ENCODE measurements around the gene RAF1. TPM values are rescaled to one million over a fixed set of nuclear protein-coding genes. Genes with fewer than 3 reads are reported as not detected.
A peak's percentile ranks its signal among the peaks of the same experiment; 100 is the strongest.

RAF1 gene
- total and polyA plus RNA-seq, 2 of the 8 experiments (the other 6 are each of a cell fraction or from before 2014, with no cell fraction given) = 103 to 118 TPM

DNA sequence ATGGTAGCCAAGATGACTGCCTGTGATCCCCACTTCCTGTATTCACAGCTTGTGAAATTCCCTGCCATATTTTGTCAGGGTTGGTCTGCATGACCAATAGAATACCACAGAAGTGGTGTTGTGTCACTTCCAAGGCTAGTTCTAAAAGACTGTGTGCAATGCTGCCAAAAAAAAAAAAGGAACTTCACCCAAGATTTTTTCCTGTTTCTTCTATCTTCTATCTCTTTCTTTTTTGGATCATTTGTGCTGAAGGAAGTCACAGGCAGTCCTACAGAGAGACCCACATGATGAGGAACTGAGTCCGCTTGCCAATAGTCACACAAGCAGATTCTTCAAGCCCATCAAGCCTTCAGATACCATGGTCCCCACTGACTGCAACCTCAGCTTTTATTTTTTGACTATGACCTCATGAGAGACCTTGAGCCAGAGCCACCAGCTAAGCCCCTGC, 18.1 kb upstream of the RAF1 start:
- DNase-seq (ENCODE audit: low read depth in 1 of 2, low spot score in 2 of 2) (no peak), FAIRE-seq (no peak)
- no peak overlapping the region for H3K56ac ChIP-seq (replicated peaks; ENCODE audit: insufficient read length, low read depth, low read length)
- H3K27me3 ChIP-seq (replicated peaks in 1 of 4; ENCODE audit: control insufficient read depth in 3 of 4, extremely low read depth in 1 of 4, insufficient read depth in 3 of 4, low read length in 3 of 4) = no peaks in the 10 kb centered on the region
- no peaks in the 10 kb centered on the region; a peak in 1 of 4 replicates for H3K9me3 ChIP-seq (ENCODE audit: insufficient read depth in 2 of 2, low read depth in 1 of 2, low read length in 1 of 2)
- H4K5ac ChIP-seq (ENCODE audit: insufficient read length, low read depth, low read length) = no peak overlapping the region
- 91% methylated on average over 1 of the region's 1 CpG; no CpG with 5 or more reads in 1 of the 2 experiments for WGBS, 2 experiments (ENCODE audit: extremely low coverage in 1 of 2, insufficient coverage in 1 of 2, insufficient read length in 1 of 2, insufficient replicate concordance in 2 of 2, low coverage in 1 of 2, low lambda C conversion rate in 2 of 2, missing lambda C conversion rate in 1 of 2)
- no peak overlapping the region for H3K27ac ChIP-seq (ENCODE audit: low read depth, low read length)
- H4K8ac ChIP-seq (ENCODE audit: extremely low read depth, insufficient read depth, low read length) = no peak overlapping the region
- no peak overlapping the region for H3K4me3 ChIP-seq (ENCODE audit: extremely low read depth in 1 of 4, insufficient read depth in 2 of 4, low read depth in 3 of 4, low read length in 4 of 4)
- no peaks in the 10 kb centered on the region for H3K79me1 ChIP-seq (ENCODE audit: low read depth, low read length)
- H3K4ac ChIP-seq (replicated peaks; ENCODE audit: insufficient read length, low read depth, low read length) = no peak overlapping the region
- H3K18ac ChIP-seq (ENCODE audit: extremely low read depth, low read length) = no peak overlapping the region
- ChIA-PET POLR2A (ENCODE audit: partially characterized antibody) (interaction anchor here (1.7 kb wide), 1 partner anchor 19 kb away, joined by 7 read pairs; the partner anchor contains the start of gene RAF1), CTCF (ENCODE audit: partially characterized antibody) (interaction anchor here (1.4 to 1.7 kb wide), 2 partner anchors 11 to 38 kb away, joined by 3 to 5 read pairs; no protein-coding TSS in a partner anchor)
- H2AFZ ChIP-seq (ENCODE audit: low read length) = peak overlapping the region; percentile 3; the same call in 1 of the 2 replicates
- H2AK5ac ChIP-seq (ENCODE audit: low read depth, low read length) = no peak overlapping the region
- no peak overlapping the region for H3K23ac ChIP-seq (ENCODE audit: insufficient read length)
- H3K79me2 ChIP-seq (ENCODE audit: control insufficient read depth in 1 of 2, insufficient read depth in 2 of 2, low read length in 2 of 2) = no peaks in the 10 kb centered on the region
- peaks cover 0 to 3% (median 0%) of the 10 kb centered on the region in 4 experiments; a peak in 1 of 7 replicates for H3K4me1 ChIP-seq (replicated peaks in 1 of 4; ENCODE audit: control insufficient read depth in 3 of 4, insufficient read depth in 4 of 4, low read length in 3 of 4)
- H2BK120ac ChIP-seq (replicated peaks; ENCODE audit: low read depth, low read length) = no peak overlapping the region
- H2BK20ac ChIP-seq (ENCODE audit: low read length) = no peak overlapping the region
- no peak overlapping the region for H3K9ac ChIP-seq (replicated peaks in 1 of 4; ENCODE audit: extremely low read depth in 1 of 4, low read depth in 3 of 4, low read length in 3 of 4)
- H4K20me1 ChIP-seq (replicated peaks in 1 of 2; ENCODE audit: control insufficient read depth in 1 of 2, insufficient read depth in 2 of 2, low read length in 2 of 2) = no peaks in the 10 kb centered on the region
- H3K23me2 ChIP-seq (ENCODE audit: low read depth, low read length) = no peaks in the 10 kb centered on the region
- no peak overlapping the region for H4K91ac ChIP-seq (replicated peaks; ENCODE audit: insufficient read length, low read length)
- no peaks in the 10 kb centered on the region for H3K36me3 ChIP-seq (ENCODE audit: control insufficient read depth in 2 of 4, insufficient read depth in 4 of 4, low read length in 3 of 4)
- no peak overlapping the region for H2BK15ac ChIP-seq (ENCODE audit: low read length)
- H2BK12ac ChIP-seq (ENCODE audit: low read depth, low read length) = no peak overlapping the region
- no peak overlapping the region for H3K4me2 ChIP-seq (ENCODE audit: insufficient read depth in 1 of 2, low read depth in 2 of 2, low read length in 2 of 2)
- H3K14ac ChIP-seq (ENCODE audit: insufficient read length) = no peak overlapping the region
- no peak overlapping the region for H2BK5ac ChIP-seq (ENCODE audit: low read depth, low read length)
- no peak for TF ChIP-seq BCL11A (IDR thresholded peaks at IDR 0.05; ENCODE audit: low read depth in 2 of 2, low read length in 2 of 2)
- TF ChIP-seq KDM5A (IDR thresholded peaks at IDR 0.05; ENCODE audit: low read length) = no peak
- TF ChIP-seq MAFK (IDR thresholded peaks at IDR 0.05; ENCODE audit: low read depth, low read length) = no peak
- no peak for TF ChIP-seq SUZ12 (IDR thresholded peaks at IDR 0.05; ENCODE audit: low read length)
- TF ChIP-seq TAF1 (IDR thresholded peaks at IDR 0.05; ENCODE audit: low read depth, low read length) = no peak
- TF ChIP-seq TCF12 (IDR thresholded peaks at IDR 0.05; ENCODE audit: low read depth, low read length) = no peak
- TF ChIP-seq BACH1 (IDR thresholded peaks at IDR 0.05; ENCODE audit: low read length) = no peak
- TF ChIP-seq CEBPB (IDR thresholded peaks at IDR 0.05; ENCODE audit: low read depth, low read length) = no peak
- no peak for TF ChIP-seq RBBP5 (IDR thresholded peaks at IDR 0.05; ENCODE audit: borderline replicate concordance, low read depth, low read length)
- no peak for TF ChIP-seq SP4 (IDR thresholded peaks at IDR 0.05; ENCODE audit: low read length)
- TF ChIP-seq, protein P1, sequence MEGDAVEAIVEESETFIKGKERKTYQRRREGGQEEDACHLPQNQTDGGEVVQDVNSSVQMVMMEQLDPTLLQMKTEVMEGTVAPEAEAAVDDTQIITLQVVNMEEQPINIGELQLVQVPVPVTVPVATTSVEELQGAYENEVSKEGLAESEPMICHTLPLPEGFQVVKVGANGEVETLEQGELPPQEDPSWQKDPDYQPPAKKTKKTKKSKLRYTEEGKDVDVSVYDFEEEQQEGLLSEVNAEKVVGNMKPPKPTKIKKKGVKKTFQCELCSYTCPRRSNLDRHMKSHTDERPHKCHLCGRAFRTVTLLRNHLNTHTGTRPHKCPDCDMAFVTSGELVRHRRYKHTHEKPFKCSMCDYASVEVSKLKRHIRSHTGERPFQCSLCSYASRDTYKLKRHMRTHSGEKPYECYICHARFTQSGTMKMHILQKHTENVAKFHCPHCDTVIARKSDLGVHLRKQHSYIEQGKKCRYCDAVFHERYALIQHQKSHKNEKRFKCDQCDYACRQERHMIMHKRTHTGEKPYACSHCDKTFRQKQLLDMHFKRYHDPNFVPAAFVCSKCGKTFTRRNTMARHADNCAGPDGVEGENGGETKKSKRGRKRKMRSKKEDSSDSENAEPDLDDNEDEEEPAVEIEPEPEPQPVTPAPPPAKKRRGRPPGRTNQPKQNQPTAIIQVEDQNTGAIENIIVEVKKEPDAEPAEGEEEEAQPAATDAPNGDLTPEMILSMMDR (IDR thresholded peaks at IDR 0.05; ENCODE audit: control extremely low read depth in 1 of 3, insufficient read depth in 1 of 3, low read depth in 1 of 3, low read length in 3 of 3) = no peak
- no peak for TF ChIP-seq RNF2 (IDR thresholded peaks at IDR 0.05; ENCODE audit: borderline replicate concordance, low read depth, low read length, missing control alignments, poor library complexity, severe bottlenecking)
